Calu3 (cell line): ENCODE results near the gene CASP2. TPM values are rescaled to one million over a fixed set of nuclear protein-coding genes. Genes with fewer than 3 reads are reported as not detected.

ENCODE experiments used
- BruUV-seq: library from RNA; stranded (reverse); fragments of 400-500 nt; replicated peaks from 2 replicates; lab custom pipeline; 2021; lab: Mats Ljungman, UMichigan
- CTCF ChIA-PET: fragments of 300-600 bp; sonication (Branson Sonifier 250); formaldehyde crosslinking; loops from one replicate; lab custom pipeline; 2022; ENCODE audit warnings: antibody characterized with exemption; lab: Charles Lee
- DNase-seq: peaks from one replicate; pipeline ENCODE4 v3.0.0; 2022
- H3K27ac Mint-ChIP-seq: one replicate; pipeline ENCODE4 v1.8.0; 2022; ENCODE audit warnings: mixed read lengths; ENCODE audit not compliant: unreplicated experiment
- H3K27me3 Mint-ChIP-seq: one replicate; pipeline ENCODE4 v1.8.0; 2022; ENCODE audit warnings: mixed read lengths; ENCODE audit not compliant: unreplicated experiment
- H3K36me3 Mint-ChIP-seq: one replicate; pipeline ENCODE4 v1.8.0; 2022; ENCODE audit warnings: mild to moderate bottlenecking, moderate library complexity, mixed read lengths; ENCODE audit not compliant: insufficient read depth, unreplicated experiment
- H3K4me1 Mint-ChIP-seq: one replicate; pipeline ENCODE4 v1.8.0; 2022; ENCODE audit warnings: mild to moderate bottlenecking, low read depth, mixed read lengths; ENCODE audit not compliant: unreplicated experiment
- H3K4me3 Mint-ChIP-seq: one replicate; pipeline ENCODE4 v1.8.0; 2022; ENCODE audit warnings: mild to moderate bottlenecking, low read depth, moderate library complexity, mixed read lengths; ENCODE audit not compliant: unreplicated experiment
- H3K9me3 Mint-ChIP-seq: one replicate; pipeline ENCODE4 v1.8.0; 2022; ENCODE audit warnings: low read depth, mixed read lengths; ENCODE audit not compliant: unreplicated experiment
- intact Hi-C: fragments of 100-400 bp; cut with micrococcal nuclease; formaldehyde crosslinking; loops from one replicate; pipeline ENCODE4 v1.10.0; 2022; ENCODE audit not compliant: unreplicated experiment
- total RNA-seq: library from RNA; stranded (reverse); gene quantifications from 2 replicates; pipeline ENCODE4 v1.2.3, GENCODE V29; 2022
- TF ChIP-seq, protein P1 (sequence below): fragments of 200-600 bp; IDR thresholded peaks from one replicate; pipeline ENCODE4 v1.8.0; 2022; ENCODE audit warnings: antibody characterized with exemption; ENCODE audit not compliant: unreplicated experiment

CASP2 gene
- total RNA-seq, 1 experiment from 2014 or later = 51.3 TPM

DNA sequence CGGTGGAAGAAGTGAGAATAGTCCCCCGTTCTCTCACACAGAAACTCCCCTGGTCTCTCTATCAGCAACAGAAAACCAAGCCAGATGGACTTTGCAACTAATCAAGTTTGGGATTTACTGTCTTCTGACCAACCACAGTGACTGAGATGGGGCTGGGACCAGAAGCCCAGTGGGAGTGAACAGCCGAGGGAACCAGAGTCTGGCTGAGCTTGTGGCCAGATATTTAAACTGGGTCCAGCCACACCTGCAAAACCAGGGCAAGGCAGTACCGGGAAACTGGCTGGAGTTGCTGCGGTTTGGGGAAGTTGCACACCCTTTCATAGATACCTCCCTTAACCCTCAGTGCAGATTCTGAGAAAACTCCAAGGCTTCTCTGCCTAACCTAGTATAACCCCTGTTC is 18.9 kb upstream of the CASP2 start:
- Mint-ChIP-seq H3K4me3 (no peak overlapping the region), H3K4me1 (peaks cover 8% of the 10 kb centered on the region), H3K27me3 (no peaks in the 10 kb centered on the region), H3K36me3 (peaks cover 28% of the 10 kb centered on the region), H3K9me3 (no peaks in the 10 kb centered on the region), H3K27ac (no peak overlapping the region)
- DNase-seq = no peak
- TF ChIP-seq, protein P1, sequence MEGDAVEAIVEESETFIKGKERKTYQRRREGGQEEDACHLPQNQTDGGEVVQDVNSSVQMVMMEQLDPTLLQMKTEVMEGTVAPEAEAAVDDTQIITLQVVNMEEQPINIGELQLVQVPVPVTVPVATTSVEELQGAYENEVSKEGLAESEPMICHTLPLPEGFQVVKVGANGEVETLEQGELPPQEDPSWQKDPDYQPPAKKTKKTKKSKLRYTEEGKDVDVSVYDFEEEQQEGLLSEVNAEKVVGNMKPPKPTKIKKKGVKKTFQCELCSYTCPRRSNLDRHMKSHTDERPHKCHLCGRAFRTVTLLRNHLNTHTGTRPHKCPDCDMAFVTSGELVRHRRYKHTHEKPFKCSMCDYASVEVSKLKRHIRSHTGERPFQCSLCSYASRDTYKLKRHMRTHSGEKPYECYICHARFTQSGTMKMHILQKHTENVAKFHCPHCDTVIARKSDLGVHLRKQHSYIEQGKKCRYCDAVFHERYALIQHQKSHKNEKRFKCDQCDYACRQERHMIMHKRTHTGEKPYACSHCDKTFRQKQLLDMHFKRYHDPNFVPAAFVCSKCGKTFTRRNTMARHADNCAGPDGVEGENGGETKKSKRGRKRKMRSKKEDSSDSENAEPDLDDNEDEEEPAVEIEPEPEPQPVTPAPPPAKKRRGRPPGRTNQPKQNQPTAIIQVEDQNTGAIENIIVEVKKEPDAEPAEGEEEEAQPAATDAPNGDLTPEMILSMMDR = no peak
- CTCF ChIA-PET = interaction anchor here (0.6 kb wide), 1 partner anchor 111 kb away, joined by 3 read pairs; no protein-coding TSS in a partner anchor
- no TSS peak for BruUV-seq
- intact Hi-C loops = no loop called here

DNA sequence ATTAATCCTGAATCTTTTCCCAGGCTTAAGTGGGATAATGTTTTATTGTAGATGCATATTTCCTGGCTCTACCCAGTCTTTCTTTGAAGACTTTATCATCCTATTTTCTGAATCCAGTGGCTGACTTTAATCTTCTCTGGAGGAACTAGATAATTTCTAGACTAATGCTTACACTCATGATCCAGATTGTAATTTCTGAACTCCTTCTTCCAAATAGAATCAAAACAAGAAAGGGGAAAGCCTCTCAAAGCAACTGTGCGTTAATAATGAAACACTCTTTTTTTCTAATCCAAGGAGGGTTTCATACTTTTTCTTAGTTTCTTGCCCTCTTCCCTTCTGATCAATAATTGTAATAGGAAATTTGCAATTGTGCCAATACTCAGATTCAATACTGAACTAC is 16.9 kb upstream of the CASP2 start:
- intact Hi-C loops = no loop called here
- Mint-ChIP-seq H3K27me3 (no peaks in the 10 kb centered on the region), H3K27ac (no peak overlapping the region), H3K4me1 (no peaks in the 10 kb centered on the region), H3K4me3 (no peak overlapping the region), H3K9me3 (no peaks in the 10 kb centered on the region), H3K36me3 (peaks cover 14% of the 10 kb centered on the region)
- no TSS peak for BruUV-seq
- DNase-seq = no peak
- TF ChIP-seq, protein P1 = no peak
- CTCF ChIA-PET = no interaction called here

- no peak overlapping the region for H3K4me3 Mint-ChIP-seq
- BruUV-seq = no TSS peak
- no peak overlapping the region for H3K27ac Mint-ChIP-seq
- intact Hi-C loops = no loop called here
- CTCF ChIA-PET = no interaction called here
- H3K36me3 Mint-ChIP-seq = peaks cover 11% of the 10 kb centered on the region
- H3K9me3 Mint-ChIP-seq = no peaks in the 10 kb centered on the region
- TF ChIP-seq, protein P1 = no peak
- DNase-seq = no peak
- H3K4me1 Mint-ChIP-seq = no peaks in the 10 kb centered on the region
- no peaks in the 10 kb centered on the region for H3K27me3 Mint-ChIP-seq
Observed at GRCh38 chr7:143272871-143273270, 15.3 kb upstream of the CASP2 start.

DNA sequence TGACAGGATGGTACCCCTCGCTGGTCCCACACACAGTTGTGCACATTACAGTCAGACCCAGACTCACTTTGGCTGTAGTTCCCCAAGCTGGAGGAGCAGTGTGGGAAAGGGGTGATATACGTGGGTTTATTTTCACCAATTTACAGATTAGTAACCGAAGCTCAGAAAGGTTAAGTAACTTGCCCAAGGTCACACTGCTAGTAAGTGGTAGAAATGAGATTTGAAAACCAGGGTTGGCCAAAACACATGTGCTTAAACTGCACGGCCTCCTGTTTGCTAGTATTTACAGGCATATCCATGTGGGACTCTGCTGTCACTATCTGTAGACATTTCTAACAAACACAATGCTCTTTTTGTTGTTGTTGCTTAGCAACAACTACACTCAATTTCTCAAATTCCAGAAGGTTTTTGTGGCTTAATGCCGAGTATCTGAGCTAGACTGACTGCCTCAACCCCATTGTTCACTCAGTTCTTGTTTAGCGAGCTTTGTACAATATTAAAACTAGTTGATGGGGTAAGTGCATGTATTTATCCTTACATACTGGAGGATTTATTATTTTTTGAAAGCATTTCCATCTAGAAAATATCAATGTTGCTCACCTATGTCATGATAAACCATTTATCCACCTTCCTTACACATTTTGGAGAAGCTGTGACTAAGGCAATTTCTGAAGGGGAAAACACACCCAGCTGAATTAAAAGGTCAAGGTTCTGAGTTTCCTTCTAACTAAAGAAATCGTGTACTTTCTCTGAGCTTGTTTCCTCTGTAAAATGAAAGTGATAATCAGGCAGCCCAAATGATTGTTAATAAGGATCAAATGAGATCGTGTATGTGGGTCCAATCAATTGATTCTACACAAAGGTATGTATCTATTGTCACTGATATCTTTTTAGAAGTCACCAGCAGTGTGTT is 8.7 kb upstream of the CASP2 start:
- intact Hi-C loops = no loop called here
- H3K36me3 Mint-ChIP-seq = peaks cover 9% of the 10 kb centered on the region
- CTCF ChIA-PET = interaction anchor here (0.5 to 1.8 kb wide), 3 partner anchors 9 to 136 kb away, joined by 3 to 10 read pairs (median 4); partner anchors contain the start of gene CASP2
- TF ChIP-seq, protein P1 = no peak
- peak overlapping the region; percentile 90 for H3K27ac Mint-ChIP-seq
- peak; percentile 48 for DNase-seq
- H3K4me1 Mint-ChIP-seq = peaks cover 37% of the 10 kb centered on the region
- no peaks in the 10 kb centered on the region for H3K27me3 Mint-ChIP-seq
- H3K9me3 Mint-ChIP-seq = no peaks in the 10 kb centered on the region
- peak overlapping the region; percentile 37 for H3K4me3 Mint-ChIP-seq
- BruUV-seq = no TSS peak
